ENCODE results near the gene COL6A3.

Gene COL6A3

DNA sequence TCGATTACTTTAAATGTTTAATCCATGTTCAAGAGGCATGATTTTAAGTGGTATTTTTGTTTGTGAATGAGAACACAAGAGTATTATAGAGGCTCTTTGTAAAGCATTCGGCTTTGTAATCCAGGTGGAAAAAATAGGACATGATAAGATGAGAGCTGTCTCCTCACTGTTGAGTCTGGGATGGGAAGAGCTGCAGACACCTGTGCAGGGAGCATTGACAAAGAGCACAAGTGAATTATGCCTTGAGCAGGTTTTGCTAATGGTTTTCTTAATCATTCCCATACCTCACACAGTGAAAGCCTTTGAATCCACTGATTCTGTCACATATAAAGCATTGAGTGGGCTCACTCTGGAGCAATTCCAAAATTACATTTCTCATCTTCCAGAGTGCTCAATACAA, 9.6 kb downstream of the COL6A3 start:
- H3F3A ChIP-seq (ENCODE audit: low read depth): no peaks in the 10 kb centered on the region
- no peak overlapping the region for H3K4me2 ChIP-seq (ENCODE audit: low read depth, low read length, poor library complexity, severe bottlenecking)
- no peak overlapping the region for H3K4me3 ChIP-seq (ENCODE audit: low read length, poor library complexity, severe bottlenecking)
- H3K9me3 ChIP-seq (ENCODE audit: insufficient read depth, low read depth, low read length): no peaks in the 10 kb centered on the region
- no peaks in the 10 kb centered on the region for H3K79me2 ChIP-seq (ENCODE audit: insufficient read depth, low read length)
- H3K27me3 ChIP-seq (ENCODE audit: insufficient read depth, low read length, poor library complexity, severe bottlenecking): no peaks in the 10 kb centered on the region
- no peaks in the 10 kb centered on the region for H3K4me1 ChIP-seq (ENCODE audit: insufficient read depth, low read length, poor library complexity, severe bottlenecking)
- TF ChIP-seq EZH2phosphoT487 (IDR thresholded peaks at IDR 0.05; ENCODE audit: borderline replicate concordance): no peak
- TF ChIP-seq, protein P1, sequence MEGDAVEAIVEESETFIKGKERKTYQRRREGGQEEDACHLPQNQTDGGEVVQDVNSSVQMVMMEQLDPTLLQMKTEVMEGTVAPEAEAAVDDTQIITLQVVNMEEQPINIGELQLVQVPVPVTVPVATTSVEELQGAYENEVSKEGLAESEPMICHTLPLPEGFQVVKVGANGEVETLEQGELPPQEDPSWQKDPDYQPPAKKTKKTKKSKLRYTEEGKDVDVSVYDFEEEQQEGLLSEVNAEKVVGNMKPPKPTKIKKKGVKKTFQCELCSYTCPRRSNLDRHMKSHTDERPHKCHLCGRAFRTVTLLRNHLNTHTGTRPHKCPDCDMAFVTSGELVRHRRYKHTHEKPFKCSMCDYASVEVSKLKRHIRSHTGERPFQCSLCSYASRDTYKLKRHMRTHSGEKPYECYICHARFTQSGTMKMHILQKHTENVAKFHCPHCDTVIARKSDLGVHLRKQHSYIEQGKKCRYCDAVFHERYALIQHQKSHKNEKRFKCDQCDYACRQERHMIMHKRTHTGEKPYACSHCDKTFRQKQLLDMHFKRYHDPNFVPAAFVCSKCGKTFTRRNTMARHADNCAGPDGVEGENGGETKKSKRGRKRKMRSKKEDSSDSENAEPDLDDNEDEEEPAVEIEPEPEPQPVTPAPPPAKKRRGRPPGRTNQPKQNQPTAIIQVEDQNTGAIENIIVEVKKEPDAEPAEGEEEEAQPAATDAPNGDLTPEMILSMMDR (conservative IDR thresholded peaks at IDR 0.05; ENCODE audit: low read length): no peak
- no peaks in the 10 kb centered on the region for H3K9me2 ChIP-seq (replicated peaks; ENCODE audit: low read depth, low read length)
- no peaks in the 10 kb centered on the region for H3K36me3 ChIP-seq (ENCODE audit: insufficient read depth, low read length)
- no peaks in the 10 kb centered on the region for H4K20me1 ChIP-seq (ENCODE audit: insufficient read depth, low read length, poor library complexity, severe bottlenecking)
- no peak overlapping the region for H3K9ac ChIP-seq (ENCODE audit: low read depth, low read length, poor library complexity, severe bottlenecking)
- no peak overlapping the region for H2AFZ ChIP-seq (ENCODE audit: low read length)

DNA sequence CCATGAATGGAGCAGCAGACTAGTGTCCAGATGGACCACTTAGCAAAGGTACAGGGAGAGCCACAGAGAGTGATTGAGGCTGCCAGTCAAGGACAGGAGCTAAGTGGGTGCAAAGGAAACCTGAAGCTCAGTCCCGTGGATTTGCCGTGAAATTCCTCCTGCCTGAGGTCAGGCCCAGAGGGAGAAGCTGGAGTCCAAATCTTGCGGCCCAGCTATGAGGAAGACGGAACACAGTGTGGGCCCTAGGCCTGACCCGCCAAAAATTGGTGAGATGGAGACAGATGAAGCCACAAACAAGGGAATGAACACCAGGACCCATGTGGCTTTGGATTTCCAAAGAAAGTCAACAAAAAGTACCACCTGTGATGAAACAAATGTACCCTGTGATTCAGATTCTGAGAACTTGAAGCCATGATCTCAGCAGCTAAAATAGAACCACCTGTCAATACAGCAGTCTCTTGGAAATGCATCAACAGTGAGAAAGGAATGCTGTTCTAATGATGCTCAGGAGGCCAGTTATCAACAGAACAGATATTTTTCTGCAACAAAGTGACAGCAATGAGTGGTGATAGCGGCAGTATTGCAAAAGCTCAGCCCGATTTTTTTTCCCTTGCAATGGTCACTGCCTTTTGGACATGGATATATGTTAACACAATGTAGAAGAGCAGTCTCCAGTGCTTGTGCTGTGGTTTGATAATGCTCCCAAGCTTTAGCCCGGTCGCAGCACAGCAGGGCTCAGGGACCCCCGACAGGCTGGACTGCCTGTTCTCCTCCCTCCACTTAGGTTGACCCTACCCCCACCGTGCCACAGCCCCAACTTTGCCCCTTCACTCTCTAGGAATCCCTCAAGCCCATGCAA, 10.7 kb downstream of the COL6A3 start:
- Histone ChIP-seq H3K9ac (ENCODE audit: low read depth, low read length, poor library complexity, severe bottlenecking) (no peak overlapping the region), H3K36me3 (ENCODE audit: insufficient read depth, low read length) (no peaks in the 10 kb centered on the region), H3K79me2 (ENCODE audit: insufficient read depth, low read length) (no peaks in the 10 kb centered on the region)

DNA sequence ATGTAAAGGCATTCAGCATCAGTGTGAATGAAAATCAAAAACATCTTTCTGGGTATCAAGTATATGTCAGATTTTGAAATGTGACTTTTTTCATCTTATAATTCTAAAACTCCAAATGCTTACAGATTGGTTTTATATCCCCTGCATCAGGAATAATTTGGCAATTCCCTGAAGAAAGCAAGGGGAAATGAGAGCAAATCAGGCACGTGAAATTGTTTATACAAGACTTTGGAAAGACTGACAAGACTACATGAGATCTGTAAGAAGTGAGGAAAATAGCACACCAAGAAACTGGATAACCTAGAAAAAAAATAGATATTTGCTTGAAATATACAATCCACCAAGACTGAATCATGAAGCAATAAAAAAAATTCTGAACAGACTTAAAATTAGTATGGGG, 13.8 kb downstream of the COL6A3 start:
- no peaks in the 10 kb centered on the region for H3K4me1 ChIP-seq (ENCODE audit: insufficient read depth, low read length, poor library complexity, severe bottlenecking)
- H3K9me2 ChIP-seq (replicated peaks; ENCODE audit: low read depth, low read length): no peaks in the 10 kb centered on the region
- H3K9me3 ChIP-seq (ENCODE audit: insufficient read depth, low read depth, low read length): no peaks in the 10 kb centered on the region
- no peak for TF ChIP-seq EZH2phosphoT487 (IDR thresholded peaks at IDR 0.05; ENCODE audit: borderline replicate concordance)
- TF ChIP-seq, protein P1 (conservative IDR thresholded peaks at IDR 0.05; ENCODE audit: low read length): no peak
- H3K4me3 ChIP-seq (ENCODE audit: low read length, poor library complexity, severe bottlenecking): no peak overlapping the region
- no peak overlapping the region for H3K4me2 ChIP-seq (ENCODE audit: low read depth, low read length, poor library complexity, severe bottlenecking)
- H3K27me3 ChIP-seq (ENCODE audit: insufficient read depth, low read length, poor library complexity, severe bottlenecking): no peaks in the 10 kb centered on the region
- no peaks in the 10 kb centered on the region for H3K79me2 ChIP-seq (ENCODE audit: insufficient read depth, low read length)
- no peak overlapping the region for H2AFZ ChIP-seq (ENCODE audit: low read length)
- no peaks in the 10 kb centered on the region for H4K20me1 ChIP-seq (ENCODE audit: insufficient read depth, low read length, poor library complexity, severe bottlenecking)
- H3F3A ChIP-seq (ENCODE audit: low read depth): no peaks in the 10 kb centered on the region
- H3K9ac ChIP-seq (ENCODE audit: low read depth, low read length, poor library complexity, severe bottlenecking): no peak overlapping the region
- H3K36me3 ChIP-seq (ENCODE audit: insufficient read depth, low read length): no peaks in the 10 kb centered on the region

More for the DNA sequence above, 10.7 kb downstream of the COL6A3 start:
- no peaks in the 10 kb centered on the region for H3K9me3 ChIP-seq (ENCODE audit: insufficient read depth, low read depth, low read length)
- H3K9me2 ChIP-seq (replicated peaks; ENCODE audit: low read depth, low read length): no peaks in the 10 kb centered on the region
- H3K27me3 ChIP-seq (ENCODE audit: insufficient read depth, low read length, poor library complexity, severe bottlenecking): no peaks in the 10 kb centered on the region
- H4K20me1 ChIP-seq (ENCODE audit: insufficient read depth, low read length, poor library complexity, severe bottlenecking): no peaks in the 10 kb centered on the region
- H3K4me1 ChIP-seq (ENCODE audit: insufficient read depth, low read length, poor library complexity, severe bottlenecking): no peaks in the 10 kb centered on the region
- no peaks in the 10 kb centered on the region for H3F3A ChIP-seq (ENCODE audit: low read depth)
- no peak overlapping the region for H3K4me2 ChIP-seq (ENCODE audit: low read depth, low read length, poor library complexity, severe bottlenecking)
- no peak overlapping the region for H3K4me3 ChIP-seq (ENCODE audit: low read length, poor library complexity, severe bottlenecking)
- TF ChIP-seq, protein P1 (conservative IDR thresholded peaks at IDR 0.05; ENCODE audit: low read length): no peak
- no peak for TF ChIP-seq EZH2phosphoT487 (IDR thresholded peaks at IDR 0.05; ENCODE audit: borderline replicate concordance)
- H2AFZ ChIP-seq (ENCODE audit: low read length): no peak overlapping the region

All from Loucy (cell line).